ENCODE measurements around the gene PMIS2.

PMIS2 gene

DNA sequence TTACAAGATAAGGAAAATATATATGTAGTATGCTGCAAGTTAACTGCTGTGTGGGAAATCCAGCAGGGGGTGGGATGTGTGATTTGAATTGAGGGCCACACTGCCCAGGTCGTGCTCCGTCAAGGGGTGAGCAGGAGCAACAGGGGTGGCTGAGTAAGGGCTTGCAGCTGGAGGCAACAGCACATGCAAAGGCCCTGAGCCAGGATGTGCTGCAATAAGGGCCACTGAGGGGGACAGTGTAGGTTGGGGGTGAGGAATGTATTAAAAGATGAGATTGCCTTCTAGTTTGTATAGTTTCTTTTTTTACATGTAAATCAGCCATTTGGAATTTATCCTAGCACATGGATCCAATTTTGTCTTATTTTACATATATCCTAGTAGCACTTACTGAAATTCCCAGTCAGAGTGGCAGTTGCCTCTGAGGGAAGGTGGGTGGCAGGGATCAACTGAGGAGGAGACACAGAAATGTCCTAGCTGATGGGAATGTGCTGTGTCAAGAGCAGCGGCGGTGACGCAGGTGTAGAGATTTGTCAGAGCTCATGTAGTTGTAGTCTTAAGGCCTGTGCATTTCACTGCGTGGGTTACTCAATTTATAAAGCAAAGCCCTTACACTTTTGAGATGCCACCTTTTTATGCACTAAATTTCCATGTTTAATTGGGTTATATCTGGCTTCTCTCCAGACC lies 37.5 kb downstream of the PMIS2 start:
- DNase-seq (ENCODE audit: low spot score): no peak
- in situ Hi-C loops (cut with MboI; ENCODE audit: low sequenced_read_pairs, unreplicated experiment): no loop called here
- TF ChIP-seq CTCF (IDR thresholded peaks at IDR 0.05; ENCODE audit: borderline replicate concordance, control extremely low read depth, extremely low read depth, insufficient read depth, missing control alignments): no peak

- no peak for DNase-seq (ENCODE audit: low spot score)
- in situ Hi-C loops (cut with MboI; ENCODE audit: low sequenced_read_pairs, unreplicated experiment): no loop called here
- TF ChIP-seq CTCF (IDR thresholded peaks at IDR 0.05; ENCODE audit: borderline replicate concordance, control extremely low read depth, extremely low read depth, insufficient read depth, missing control alignments): no peak
Measured at GRCh38 chr19:35628264-35628564, 42.2 kb downstream of the PMIS2 start.

DNA sequence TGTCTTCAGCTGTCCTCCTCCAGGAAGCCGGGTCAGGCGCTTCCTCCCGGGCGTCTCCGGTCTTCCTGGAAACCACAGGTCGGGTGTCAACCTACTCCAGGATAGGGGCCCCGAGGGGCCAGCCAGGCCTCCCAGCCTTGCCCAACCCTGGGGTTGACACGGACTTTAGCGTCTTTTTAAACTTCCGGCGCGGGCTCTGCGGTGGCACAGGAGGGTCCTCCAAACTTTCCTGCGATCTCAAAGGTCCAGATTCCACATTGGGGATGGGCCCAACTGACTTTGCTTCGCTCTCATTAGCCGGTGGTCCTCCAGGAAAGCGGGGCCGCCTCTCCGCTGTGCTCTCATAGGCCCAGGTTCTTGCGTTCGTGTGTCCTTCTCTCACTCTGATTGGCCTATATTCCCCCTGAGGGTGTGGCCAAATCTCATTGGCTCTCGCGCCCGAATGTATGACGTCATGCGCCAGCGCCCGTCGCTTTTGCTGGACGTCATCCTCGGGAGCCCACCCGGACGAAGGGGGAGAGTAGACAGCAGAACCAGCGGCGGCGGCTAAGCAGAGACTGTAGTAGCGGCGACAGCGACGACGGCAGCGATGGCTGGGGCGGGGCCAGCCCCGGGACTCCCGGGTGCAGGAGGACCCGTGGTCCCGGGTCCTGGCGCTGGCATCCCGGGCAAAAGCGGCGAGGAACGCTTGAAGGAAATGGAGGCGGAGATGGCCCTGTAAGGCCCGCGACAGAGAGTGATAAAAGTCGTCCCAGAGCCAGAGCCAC lies 42.8 kb downstream of the PMIS2 start, which contains the start of gene RBM42:
Gene RBM42, plus strand, starts transcription at position 472 of the 767 bp plus-strand sequence. Its CDS starts 118 bp downstream, at position 590.
- TF ChIP-seq CTCF (IDR thresholded peaks at IDR 0.05; ENCODE audit: borderline replicate concordance, control extremely low read depth, extremely low read depth, insufficient read depth, missing control alignments): no peak
- DNase-seq (ENCODE audit: low spot score): peak; percentile 98
- in situ Hi-C loops (cut with MboI; ENCODE audit: low sequenced_read_pairs, unreplicated experiment): no loop called here

DNA sequence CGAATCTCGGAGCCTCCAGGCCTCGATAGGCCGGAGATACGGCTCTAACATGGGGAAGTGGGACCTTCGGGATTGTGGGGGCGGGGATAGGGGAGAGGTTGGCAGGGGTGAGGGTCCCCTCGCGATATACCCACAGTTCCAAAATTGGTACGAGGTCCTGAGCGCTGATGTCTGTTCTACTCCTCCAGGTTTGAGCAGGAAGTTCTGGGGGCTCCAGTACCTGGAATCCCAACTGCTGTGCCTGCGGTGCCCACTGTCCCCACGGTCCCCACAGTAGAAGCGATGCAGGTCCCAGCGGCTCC lies 43.3 kb downstream of the PMIS2 start:
- in situ Hi-C loops (cut with MboI; ENCODE audit: low sequenced_read_pairs, unreplicated experiment): no loop called here
- DNase-seq (ENCODE audit: low spot score): no peak
- no peak for TF ChIP-seq CTCF (IDR thresholded peaks at IDR 0.05; ENCODE audit: borderline replicate concordance, control extremely low read depth, extremely low read depth, insufficient read depth, missing control alignments)

DNA sequence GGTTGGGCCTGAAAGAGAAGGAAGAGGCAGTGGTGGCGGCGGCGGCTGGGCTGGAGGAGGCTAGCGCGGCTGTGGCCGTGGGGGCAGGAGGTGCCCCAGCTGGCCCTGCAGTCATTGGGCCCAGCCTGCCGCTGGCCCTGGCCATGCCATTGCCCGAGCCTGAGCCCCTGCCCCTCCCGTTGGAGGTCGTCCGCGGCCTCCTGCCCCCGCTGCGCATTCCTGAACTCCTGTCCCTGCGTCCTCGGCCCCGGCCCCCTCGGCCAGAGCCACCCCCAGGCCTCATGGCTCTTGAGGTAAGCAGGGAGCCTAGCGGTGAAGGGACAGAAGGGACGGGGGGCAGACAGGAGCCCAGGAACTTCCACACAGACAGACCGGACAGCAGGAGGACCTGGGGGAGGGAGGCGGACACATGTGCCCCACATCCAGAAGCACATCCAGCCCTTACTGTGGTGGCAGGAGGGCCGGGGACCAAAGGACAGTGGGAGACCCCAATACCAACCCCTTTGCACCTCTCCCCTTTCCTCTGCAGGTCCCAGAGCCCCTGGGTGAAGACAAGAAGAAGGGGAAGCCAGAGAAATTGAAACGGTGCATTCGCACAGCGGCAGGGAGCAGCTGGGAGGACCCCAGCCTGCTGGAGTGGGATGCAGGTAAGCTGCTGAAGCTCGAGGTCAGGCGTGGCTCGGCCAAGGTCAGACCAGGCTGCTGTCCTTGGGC lies 47.9 kb downstream of the PMIS2 start:
- no peak for TF ChIP-seq CTCF (IDR thresholded peaks at IDR 0.05; ENCODE audit: borderline replicate concordance, control extremely low read depth, extremely low read depth, insufficient read depth, missing control alignments)
- in situ Hi-C loops (cut with MboI; ENCODE audit: low sequenced_read_pairs, unreplicated experiment): no loop called here
- no peak for DNase-seq (ENCODE audit: low spot score)

DNA sequence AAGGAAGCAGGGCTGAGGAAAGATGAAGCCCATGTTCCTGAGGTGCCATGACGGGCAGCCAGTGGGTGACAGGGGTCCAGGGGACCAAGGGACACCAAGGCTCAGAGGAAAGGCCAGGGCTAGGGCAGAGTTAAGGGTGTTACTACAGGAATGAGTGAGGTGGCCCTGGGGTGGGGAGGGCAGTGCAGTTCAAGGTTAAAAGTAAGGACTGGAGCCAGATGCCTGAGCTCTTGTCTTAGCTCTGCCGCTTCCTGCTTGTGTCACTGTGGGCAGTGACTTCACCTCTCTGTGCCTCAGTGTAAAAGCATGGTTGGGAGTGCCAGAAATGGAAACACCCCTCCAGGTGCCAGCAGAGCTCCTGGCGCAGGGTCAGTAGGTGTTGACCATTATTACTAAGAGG lies 50.7 kb downstream of the PMIS2 start:
- TF ChIP-seq CTCF (IDR thresholded peaks at IDR 0.05; ENCODE audit: borderline replicate concordance, control extremely low read depth, extremely low read depth, insufficient read depth, missing control alignments): no peak
- no peak for DNase-seq (ENCODE audit: low spot score)

More for the DNA sequence above, 50.7 kb downstream of the PMIS2 start:
- in situ Hi-C loops (cut with MboI; ENCODE audit: low sequenced_read_pairs, unreplicated experiment): no loop called here

All from GM13976 (cell line).